Glutamatergic neuron (in vitro differentiated cells): ENCODE data around the gene OR5B21. TPM values are rescaled to one million over a fixed set of nuclear protein-coding genes. Genes with fewer than 3 reads are reported as not detected.

Experiments
- DNase-seq: peaks from one replicate; pipeline ENCODE4 v3.0.0; 2022
- H3K27ac Mint-ChIP-seq: one replicate; pipeline ENCODE4 v1.8.0; 2020; ENCODE audit warnings: mild to moderate bottlenecking, mixed read lengths, inconsistent platforms; ENCODE audit not compliant: unreplicated experiment
- H3K27me3 Mint-ChIP-seq: one replicate; pipeline ENCODE4 v1.8.0; 2020; ENCODE audit warnings: mild to moderate bottlenecking, moderate library complexity, mixed read lengths, inconsistent platforms; ENCODE audit not compliant: unreplicated experiment
- H3K36me3 Mint-ChIP-seq: one replicate; pipeline ENCODE4 v1.8.0; 2020; ENCODE audit warnings: mild to moderate bottlenecking, mixed read lengths, inconsistent platforms; ENCODE audit not compliant: unreplicated experiment
- H3K4me1 Mint-ChIP-seq: one replicate; pipeline ENCODE4 v1.8.0; 2020; ENCODE audit warnings: mild to moderate bottlenecking, low read depth, mixed read lengths, inconsistent platforms; ENCODE audit not compliant: unreplicated experiment
- H3K4me3 Mint-ChIP-seq: one replicate; pipeline ENCODE4 v1.8.0; 2020; ENCODE audit warnings: mild to moderate bottlenecking, mixed read lengths, inconsistent platforms; ENCODE audit not compliant: unreplicated experiment
- H3K9me3 Mint-ChIP-seq: one replicate; pipeline ENCODE4 v1.8.0; 2020; ENCODE audit warnings: mild to moderate bottlenecking, moderate library complexity, mixed read lengths, inconsistent platforms; ENCODE audit not compliant: unreplicated experiment
- total RNA-seq: library from RNA; stranded (reverse); fragmentation: NEBNext Ultra II Directional; extraction: Animal tissue kit (Norgen Biotek cat#: 25700); gene quantifications from one replicate; pipeline ENCODE4 v1.2.1, GENCODE V29; 2021; ENCODE audit not compliant: unreplicated experiment
- TF ChIP-seq, protein P1 (sequence below): fragments of 200-600 bp; sonication (generic); IDR thresholded peaks from one replicate; pipeline ENCODE4 v1.5.0; 2021; ENCODE audit not compliant: partially characterized antibody, unreplicated experiment

OR5B21 gene
- total RNA-seq, 1 donor from 2014 or later, result not detected

DNA sequence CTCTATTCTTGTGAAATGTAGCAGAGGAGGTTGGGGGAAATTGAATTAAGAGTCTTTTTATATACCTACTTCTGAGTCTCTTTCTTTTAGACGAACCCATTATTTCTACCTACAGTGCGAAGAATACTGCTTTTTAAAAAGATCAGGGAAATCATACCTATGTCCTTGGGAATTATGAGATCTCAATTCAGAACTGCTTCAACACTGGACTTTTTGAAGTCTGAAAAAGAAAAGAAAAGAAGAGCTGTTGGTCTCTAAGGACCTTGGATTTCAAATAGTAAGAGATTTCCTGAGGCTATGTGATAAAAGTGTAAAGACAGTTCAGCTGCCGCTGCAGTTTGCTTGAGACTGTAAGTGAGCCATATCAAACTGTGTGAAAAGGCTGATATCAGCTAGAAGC, 3.7 kb upstream of the OR5B21 start:
- DNase-seq, result no peak
- Mint-ChIP-seq H3K4me3 (no peak overlapping the region), H3K27ac (no peak overlapping the region), H3K9me3 (no peaks in the 10 kb centered on the region), H3K4me1 (no peaks in the 10 kb centered on the region), H3K27me3 (peaks cover 4% of the 10 kb centered on the region), H3K36me3 (no peaks in the 10 kb centered on the region)
- TF ChIP-seq, protein P1, sequence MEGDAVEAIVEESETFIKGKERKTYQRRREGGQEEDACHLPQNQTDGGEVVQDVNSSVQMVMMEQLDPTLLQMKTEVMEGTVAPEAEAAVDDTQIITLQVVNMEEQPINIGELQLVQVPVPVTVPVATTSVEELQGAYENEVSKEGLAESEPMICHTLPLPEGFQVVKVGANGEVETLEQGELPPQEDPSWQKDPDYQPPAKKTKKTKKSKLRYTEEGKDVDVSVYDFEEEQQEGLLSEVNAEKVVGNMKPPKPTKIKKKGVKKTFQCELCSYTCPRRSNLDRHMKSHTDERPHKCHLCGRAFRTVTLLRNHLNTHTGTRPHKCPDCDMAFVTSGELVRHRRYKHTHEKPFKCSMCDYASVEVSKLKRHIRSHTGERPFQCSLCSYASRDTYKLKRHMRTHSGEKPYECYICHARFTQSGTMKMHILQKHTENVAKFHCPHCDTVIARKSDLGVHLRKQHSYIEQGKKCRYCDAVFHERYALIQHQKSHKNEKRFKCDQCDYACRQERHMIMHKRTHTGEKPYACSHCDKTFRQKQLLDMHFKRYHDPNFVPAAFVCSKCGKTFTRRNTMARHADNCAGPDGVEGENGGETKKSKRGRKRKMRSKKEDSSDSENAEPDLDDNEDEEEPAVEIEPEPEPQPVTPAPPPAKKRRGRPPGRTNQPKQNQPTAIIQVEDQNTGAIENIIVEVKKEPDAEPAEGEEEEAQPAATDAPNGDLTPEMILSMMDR, result no peak

DNA sequence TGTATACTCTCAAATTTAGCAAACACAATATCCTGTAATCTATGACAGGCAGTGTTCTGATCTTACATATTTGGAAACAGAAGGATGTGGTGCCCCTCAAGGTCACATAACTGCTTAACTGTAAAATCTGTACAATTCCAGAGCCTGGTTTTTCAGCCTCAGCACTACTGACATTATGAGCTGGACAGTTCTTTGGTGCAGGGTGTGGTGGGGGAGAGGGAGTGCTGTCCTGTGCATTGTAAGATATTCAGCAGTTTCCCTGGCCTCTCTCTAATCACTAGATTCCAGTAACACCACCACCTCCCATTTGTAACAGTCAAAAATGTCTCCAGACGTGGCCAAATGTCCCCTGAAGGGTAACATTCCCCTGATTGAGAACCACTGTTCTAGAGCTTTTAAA, 1.8 kb upstream of the OR5B21 start:
- no peaks in the 10 kb centered on the region for H3K4me1 Mint-ChIP-seq
- no peak overlapping the region for H3K27ac Mint-ChIP-seq
- H3K9me3 Mint-ChIP-seq, result no peaks in the 10 kb centered on the region
- TF ChIP-seq, protein P1, result no peak
- H3K27me3 Mint-ChIP-seq, result peaks cover 4% of the 10 kb centered on the region
- H3K36me3 Mint-ChIP-seq, result no peaks in the 10 kb centered on the region
- no peak overlapping the region for H3K4me3 Mint-ChIP-seq
- no peak for DNase-seq

DNA sequence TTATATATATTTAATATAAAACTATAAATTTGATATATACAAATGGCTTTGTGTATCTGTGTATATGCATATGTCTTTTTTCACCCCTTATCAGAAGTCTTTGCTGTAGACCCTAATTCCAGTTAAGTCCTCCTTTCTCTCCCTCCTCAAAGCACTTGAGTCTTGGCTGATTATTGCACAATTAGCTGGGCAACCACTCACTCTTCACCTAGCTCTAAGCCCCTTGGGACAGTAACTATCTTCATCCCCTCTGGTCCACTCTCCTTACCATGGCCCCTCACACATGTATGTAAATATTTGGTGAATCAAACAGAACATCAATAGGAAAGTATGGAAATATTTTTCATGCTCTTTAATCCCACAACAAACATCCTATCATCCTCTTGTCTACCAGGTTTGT, 909 bp upstream of the OR5B21 start:
- no peak overlapping the region for H3K4me3 Mint-ChIP-seq
- TF ChIP-seq, protein P1, result no peak
- H3K4me1 Mint-ChIP-seq, result no peaks in the 10 kb centered on the region
- no peak for DNase-seq
- peaks cover 4% of the 10 kb centered on the region for H3K27me3 Mint-ChIP-seq
- H3K27ac Mint-ChIP-seq, result no peak overlapping the region
- no peaks in the 10 kb centered on the region for H3K9me3 Mint-ChIP-seq
- no peaks in the 10 kb centered on the region for H3K36me3 Mint-ChIP-seq

DNA sequence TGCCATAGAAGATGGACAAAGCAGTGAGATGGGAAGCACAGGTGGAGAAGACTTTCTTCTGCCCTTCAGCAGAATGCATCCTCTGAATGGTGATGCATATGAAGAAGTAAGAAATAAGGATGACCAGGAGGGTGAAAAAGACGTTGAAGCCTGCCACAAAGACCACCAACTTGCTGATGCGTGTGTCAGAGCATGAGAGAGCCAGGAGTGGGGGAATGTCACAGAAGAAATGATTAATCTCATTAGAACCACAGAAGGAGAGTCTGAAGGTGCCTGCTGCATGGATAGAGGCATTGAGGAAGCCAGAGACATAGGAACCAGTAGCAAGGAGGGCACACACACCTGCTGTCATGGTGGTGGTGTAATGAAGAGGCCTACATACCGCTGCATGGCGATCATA, 550 bp downstream of the OR5B21 start:
- Mint-ChIP-seq H3K4me3 (no peak overlapping the region), H3K4me1 (no peaks in the 10 kb centered on the region), H3K27ac (no peak overlapping the region), H3K27me3 (peaks cover 2% of the 10 kb centered on the region), H3K36me3 (no peaks in the 10 kb centered on the region), H3K9me3 (no peaks in the 10 kb centered on the region)
- DNase-seq, result no peak
- TF ChIP-seq, protein P1, result no peak

DNA sequence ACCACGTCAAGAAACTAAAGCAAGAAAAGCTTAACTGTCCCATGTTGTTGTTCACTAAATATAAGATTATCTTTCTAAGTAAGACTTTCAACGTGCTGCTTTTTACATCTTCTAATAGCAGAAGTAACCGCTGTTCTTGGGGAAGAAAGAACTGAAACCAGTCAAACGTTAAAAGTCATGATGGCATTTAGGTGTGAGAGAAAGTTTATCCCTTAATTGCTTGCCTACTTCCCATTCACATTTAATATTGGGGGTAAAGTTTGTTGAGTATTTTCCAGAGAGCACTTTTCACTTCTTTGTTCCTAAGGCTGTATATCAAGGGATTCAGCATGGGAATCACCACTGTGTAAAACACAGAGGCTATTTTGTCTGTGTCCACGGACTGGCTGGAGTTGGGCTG, 970 bp downstream of the OR5B21 start:
- Mint-ChIP-seq H3K27ac (no peak overlapping the region), H3K9me3 (no peaks in the 10 kb centered on the region), H3K36me3 (no peaks in the 10 kb centered on the region), H3K4me3 (no peak overlapping the region), H3K27me3 (peaks cover 2% of the 10 kb centered on the region), H3K4me1 (no peaks in the 10 kb centered on the region)
- TF ChIP-seq, protein P1, result no peak
- no peak for DNase-seq
